Kasumi-1 (cell line): ENCODE data around the gene MAST1.
"Not testable (repeated sequence)": the region's sequence is repeated elsewhere in the genome, so short reads cannot be mapped to it uniquely, and the experiment has no call there.

Source experiments
- DNase-seq, 2 experiments: peaks; one replicate each; lab custom pipeline; 2025; lab: John Stamatoyannopoulos, UW

The MAST1 gene

DNA sequence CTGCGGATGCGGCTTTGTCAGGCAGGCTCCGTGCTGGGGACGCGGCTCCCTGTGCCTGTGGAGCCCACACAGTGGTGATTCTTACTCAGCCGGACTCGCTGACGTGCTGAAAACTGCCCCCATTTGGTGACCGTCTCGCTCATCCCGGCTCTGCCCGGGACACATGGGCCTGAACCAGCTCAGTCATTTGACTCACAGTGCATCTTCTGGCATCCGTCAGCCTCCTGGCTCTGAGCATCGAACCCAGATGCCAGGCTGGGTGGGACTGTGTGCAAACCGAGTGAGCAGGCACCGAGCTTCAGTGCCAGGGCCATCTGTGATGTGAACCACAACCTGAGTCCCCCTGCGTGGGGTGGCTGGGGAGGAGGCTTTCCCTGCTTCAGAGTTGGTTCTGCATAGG lies 58.1 kb downstream of the MAST1 start:
- no peak for DNase-seq

GRCh38 chr19:12899891-12900518 lies 61.7 kb downstream of the MAST1 start:
- no peak for DNase-seq

DNA sequence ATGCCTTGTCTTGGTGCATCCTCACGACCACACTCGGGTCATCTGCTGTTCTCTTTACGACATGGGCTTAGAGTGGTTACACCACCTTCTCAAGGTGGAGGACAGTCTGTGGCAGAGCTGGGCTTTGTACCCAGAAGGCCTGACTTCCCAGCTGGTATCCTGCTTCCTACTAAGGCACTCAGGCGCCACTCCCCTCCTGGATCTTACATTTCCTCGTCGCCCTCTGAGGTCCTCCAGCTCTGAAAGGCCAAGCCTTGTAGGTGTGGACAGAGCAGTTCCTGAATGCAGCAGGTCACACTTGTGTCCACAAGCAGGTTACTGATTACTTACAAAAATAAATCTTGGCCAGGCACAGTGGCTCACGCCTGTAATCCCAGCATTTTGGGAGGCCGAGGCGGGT lies 68.9 kb downstream of the MAST1 start:
- no peak for DNase-seq

DNA sequence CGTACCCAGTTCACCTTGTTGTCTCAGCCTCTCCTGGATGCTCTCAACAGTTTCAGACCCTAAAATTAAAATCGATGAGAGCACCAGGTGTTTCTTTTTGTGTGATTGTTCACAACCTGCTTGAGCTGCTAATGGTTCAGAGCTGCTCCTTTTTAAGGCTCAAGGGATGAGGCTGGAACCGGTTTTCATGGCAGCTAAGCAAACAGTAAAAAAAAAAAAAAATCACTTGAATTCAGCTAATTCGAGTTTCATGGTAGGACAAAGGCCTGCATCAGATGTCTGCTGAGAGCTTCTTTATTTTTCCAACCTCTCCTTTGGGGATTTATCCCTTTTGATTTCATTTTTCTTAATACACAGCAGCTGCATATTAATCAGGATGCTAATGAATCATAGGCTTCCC lies 74.3 kb downstream of the MAST1 start:
- DNase-seq, result no peak

DNA sequence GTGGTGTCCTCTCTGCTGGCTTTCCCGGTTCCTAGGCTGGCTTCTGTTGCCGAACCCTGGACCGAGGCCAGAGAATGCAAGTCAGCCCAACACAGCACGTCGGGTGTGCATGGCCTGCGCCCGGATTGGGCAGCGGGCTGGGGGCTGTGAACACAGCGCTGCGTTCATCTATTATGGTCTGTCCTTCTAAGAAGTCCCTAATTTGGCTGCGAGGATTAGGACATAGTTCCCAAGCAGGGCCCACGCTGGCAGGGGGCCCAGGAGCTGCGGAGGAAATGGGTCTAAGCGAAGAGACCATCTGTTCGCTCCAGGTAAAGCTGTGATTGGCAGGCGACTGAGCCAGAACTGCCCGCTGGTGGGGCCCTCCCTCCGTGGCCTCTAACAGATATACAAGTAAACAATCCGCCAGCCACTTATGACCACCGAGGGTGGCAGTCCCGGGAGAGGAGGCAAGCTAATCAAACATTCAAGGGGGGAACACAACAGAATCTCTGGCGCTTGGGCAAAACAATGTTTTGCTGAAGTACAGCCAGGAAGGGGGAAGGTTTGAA lies 74.8 kb downstream of the MAST1 start:
- DNase-seq, result peak; percentile 79

- DNase-seq, result peak; percentile 97 to 98
Measured at GRCh38 chr19:12913851-12914690, 75.8 kb downstream of the MAST1 start.

GRCh38 chr19:12915860-12916259 lies 77.5 kb downstream of the MAST1 start:
- DNase-seq, result not testable (repeated sequence)

DNA sequence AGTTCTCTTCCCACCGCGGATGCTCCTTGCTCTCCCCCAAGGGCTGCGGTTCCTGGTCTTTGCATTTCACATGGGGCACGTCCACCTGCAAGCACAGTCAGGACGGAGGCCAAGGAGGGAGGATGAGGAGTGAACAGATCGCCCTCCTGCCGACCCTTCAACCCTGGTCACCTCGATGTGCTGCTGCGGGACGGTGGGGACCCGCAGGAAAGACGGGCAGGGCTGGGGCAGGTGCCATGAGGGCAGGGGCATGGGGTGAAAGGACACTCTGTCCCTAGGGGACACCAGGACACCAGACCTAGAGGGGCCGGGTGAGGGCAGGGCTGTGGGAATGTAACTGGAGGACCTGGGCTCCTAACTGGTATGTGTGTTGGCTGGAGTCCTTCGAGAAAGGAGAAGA lies 79.9 kb downstream of the MAST1 start:
- no peak for DNase-seq

DNA sequence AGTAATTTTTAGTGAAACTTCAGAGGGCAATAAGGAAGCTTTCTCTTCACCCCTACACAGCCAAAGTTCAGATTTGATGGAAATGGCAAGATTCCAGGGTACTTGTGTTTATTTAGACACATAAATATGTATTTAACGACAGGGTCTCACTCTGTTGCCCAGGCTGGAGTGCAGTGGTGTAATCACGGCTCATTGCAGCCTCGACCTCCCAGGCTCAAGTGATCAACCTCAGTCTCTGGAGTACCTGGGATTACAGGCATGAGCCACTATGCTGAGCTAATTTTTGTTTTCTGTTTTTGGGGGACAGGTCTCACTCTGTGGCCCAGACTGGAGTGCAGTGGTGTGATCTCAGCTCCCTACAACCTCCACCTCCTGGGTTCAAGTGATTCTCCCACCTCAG lies 82.7 kb downstream of the MAST1 start:
- no peak for DNase-seq

GRCh38 chr19:12922959-12923358 lies 84.6 kb downstream of the MAST1 start:
- no peak for DNase-seq
